PFSK-1 (cell line): Measurements from ENCODE around the gene MYOZ2.

Experiments used
- FOXP2 ChIP-seq: optimal IDR thresholded peaks from 2 replicates; pipeline ENCODE3; 2011; ENCODE audit warnings: borderline replicate concordance, control low read depth, inconsistent platforms; ENCODE audit not compliant: insufficient read depth; ENCODE audit errors: extremely low read length, extremely low read depth
- POLR2AphosphoS5 ChIP-seq: IDR thresholded peaks from 2 replicates; pipeline ENCODE4 v1.6.1; 2012; ENCODE audit warnings: low read depth, mild to moderate bottlenecking, control low read depth, low read length, moderate library complexity
- REST ChIP-seq, 2 experiments: IDR thresholded peaks; 2 replicates each; pipeline versions ENCODE4 v1.6.1 to v1.8.0; 2011 to 2012; ENCODE audit warnings: low read depth in 2 of 2, low read length in 2 of 2, control low read depth in 1 of 2, inconsistent platforms in 1 of 2, mild to moderate bottlenecking in 1 of 2, moderate library complexity in 1 of 2; ENCODE audit not compliant: insufficient read depth in 1 of 2
- SIN3A ChIP-seq: IDR thresholded peaks from 2 replicates; pipeline ENCODE4 v1.6.1; 2012; ENCODE audit warnings: mild to moderate bottlenecking, low read length, moderate library complexity, borderline replicate concordance; ENCODE audit not compliant: insufficient read depth
- TAF1 ChIP-seq: IDR thresholded peaks from 2 replicates; pipeline ENCODE4 v1.6.1; 2012; ENCODE audit warnings: low read length, control low read depth, borderline replicate concordance; ENCODE audit not compliant: insufficient read depth

GRCh38 chr4:119142833-119143232 is 7.2 kb downstream of the MYOZ2 start:
- no peak for TF ChIP-seq TAF1
- TF ChIP-seq FOXP2, result no peak
- TF ChIP-seq POLR2AphosphoS5, result no peak
- TF ChIP-seq REST (IDR thresholded peaks at IDR 0.05; ENCODE audit: insufficient read depth in 1 of 2, low read depth in 2 of 2, low read length in 2 of 2), result no peak
- no peak for TF ChIP-seq SIN3A
